ENCODE measurements around the gene CCL2.

The CCL2 gene

DNA sequence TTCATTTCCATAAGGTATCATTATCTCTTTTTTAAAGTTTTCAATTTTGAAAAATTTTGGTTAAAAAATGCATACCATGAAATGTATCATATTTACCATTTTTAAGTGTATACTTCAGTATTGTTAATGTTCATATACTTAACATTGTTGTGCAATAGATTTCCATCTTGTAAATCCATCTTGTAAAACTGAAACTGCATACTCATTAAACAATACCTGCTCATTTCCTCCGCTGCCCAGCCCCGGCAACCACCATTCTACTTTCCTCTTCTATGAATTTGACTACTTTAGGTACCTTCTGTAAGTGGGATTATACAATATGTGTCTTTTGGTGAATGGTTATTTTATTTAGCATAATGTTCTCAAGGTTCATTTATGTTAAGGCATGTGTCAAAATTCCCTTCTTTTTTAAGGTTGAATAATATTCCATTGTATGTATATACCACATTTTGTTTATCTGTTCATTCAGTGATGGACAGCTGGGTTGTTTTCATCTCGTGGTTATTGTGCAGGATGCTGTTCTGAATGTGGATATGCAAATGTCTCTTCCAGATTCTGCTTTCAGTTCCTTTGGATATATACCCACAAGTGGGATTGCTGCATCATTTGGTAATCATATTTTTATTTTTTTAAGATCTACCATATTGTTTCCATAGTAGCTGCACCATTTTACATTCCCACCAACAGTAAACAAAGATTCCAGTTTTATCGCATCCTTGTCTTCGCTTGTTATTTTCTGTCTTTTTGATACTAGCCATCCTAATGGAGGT is 6.7 kb downstream of the CCL2 start:
- in situ Hi-C loops (cut with HindIII; ENCODE audit: low sequenced_read_pairs) = no loop called here

GRCh38 chr17:34265711-34266110 is 10.6 kb downstream of the CCL2 start:
- in situ Hi-C loops (cut with HindIII; ENCODE audit: low sequenced_read_pairs) = no loop called here

GRCh38 chr17:34269969-34270368 is 14.9 kb downstream of the CCL2 start, which contains the start of gene CCL7:
TSS of gene CCL7 (plus strand) at chr17:34270221. CDS start at chr17:34270291, 70 bp downstream.
- in situ Hi-C loops (cut with HindIII; ENCODE audit: low sequenced_read_pairs) = no loop called here

GRCh38 chr17:34275881-34276280 is 20.8 kb downstream of the CCL2 start:
- in situ Hi-C loops (cut with HindIII; ENCODE audit: low sequenced_read_pairs) = no loop called here

DNA sequence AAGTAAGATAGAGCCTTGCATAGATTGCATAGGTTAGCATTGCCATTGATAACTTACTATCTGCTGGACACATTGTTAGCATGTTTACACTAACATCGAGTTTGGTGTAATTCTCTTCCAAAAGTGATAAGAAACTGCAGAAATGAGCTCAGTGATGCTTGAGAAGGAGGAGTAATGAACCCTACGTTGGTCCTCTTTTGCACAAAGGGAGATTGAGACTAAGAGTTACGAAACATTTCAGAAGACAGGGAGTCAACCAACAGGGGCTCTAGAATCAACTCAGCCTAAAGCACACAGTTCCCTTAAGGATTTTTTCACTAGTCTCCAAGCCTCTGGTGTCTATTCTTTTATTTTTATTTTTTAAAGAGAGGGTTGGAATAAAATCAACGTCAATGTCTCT is 21.7 kb downstream of the CCL2 start:
- in situ Hi-C loops (cut with HindIII; ENCODE audit: low sequenced_read_pairs) = no loop called here

DNA sequence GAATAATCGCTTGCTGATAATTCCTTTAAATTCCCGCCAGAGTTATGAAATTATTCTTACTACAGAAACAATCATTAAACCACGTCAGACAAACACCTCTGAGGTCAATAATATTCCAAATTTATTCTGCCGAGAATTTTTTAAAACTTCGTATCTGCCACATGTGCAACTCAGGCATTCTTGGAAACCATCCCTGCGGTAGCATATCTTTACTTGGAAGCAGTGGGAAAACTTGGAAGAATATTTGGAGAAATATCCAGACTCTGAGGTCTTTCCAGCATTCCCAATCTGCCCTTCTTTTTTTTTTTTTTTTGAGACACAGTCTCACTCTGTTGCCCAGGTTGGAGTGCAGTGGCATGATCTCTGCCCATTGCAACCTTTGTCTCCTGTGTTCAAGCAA is 28.5 kb downstream of the CCL2 start:
- in situ Hi-C loops (cut with HindIII; ENCODE audit: low sequenced_read_pairs) = no loop called here

DNA sequence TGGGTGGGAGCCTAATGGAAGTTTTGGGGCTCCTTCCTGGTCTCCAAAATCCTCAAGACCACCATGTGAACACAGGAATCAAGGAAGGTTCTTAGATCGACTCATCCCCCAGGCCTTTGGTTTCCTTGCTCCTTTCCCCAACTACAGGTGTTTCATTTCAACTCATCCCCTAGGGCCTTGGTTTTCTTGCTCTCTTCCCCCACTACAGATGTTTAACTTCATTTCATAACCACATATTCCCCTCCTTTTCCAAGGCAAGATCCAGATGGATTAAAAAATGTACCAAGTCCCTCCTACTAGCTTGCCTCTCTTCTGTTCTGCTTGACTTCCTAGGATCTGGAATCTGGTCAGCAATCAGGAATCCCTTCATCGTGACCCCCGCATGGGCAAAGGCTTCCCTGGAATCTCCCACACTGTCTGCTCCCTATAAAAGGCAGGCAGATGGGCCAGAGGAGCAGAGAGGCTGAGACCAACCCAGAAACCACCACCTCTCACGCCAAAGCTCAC is 30.3 kb downstream of the CCL2 start, which contains the start of gene CCL11:
TSS of gene CCL11 (plus strand) at position 457 of the 507 bp plus-strand sequence. CDS start 67 bp downstream, outside the sequence.
- in situ Hi-C loops (cut with HindIII; ENCODE audit: low sequenced_read_pairs) = no loop called here

DNA sequence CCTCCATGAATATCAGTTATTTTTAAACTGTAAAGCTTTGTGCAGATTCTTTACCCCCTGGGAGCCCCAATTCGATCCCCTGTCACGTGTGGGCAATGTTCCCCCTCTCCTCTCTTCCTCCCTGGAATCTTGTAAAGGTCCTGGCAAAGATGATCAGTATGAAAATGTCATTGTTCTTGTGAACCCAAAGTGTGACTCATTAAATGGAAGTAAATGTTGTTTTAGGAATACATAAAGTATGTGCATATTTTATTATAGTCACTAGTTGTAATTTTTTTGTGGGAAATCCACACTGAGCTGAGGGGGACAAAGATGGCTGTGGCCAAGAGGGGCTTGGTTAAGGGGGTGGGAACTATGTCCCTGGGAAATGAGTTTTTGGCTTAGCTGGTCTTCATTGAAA is 32.8 kb downstream of the CCL2 start:
- in situ Hi-C loops (cut with HindIII; ENCODE audit: low sequenced_read_pairs) = no loop called here

DNA sequence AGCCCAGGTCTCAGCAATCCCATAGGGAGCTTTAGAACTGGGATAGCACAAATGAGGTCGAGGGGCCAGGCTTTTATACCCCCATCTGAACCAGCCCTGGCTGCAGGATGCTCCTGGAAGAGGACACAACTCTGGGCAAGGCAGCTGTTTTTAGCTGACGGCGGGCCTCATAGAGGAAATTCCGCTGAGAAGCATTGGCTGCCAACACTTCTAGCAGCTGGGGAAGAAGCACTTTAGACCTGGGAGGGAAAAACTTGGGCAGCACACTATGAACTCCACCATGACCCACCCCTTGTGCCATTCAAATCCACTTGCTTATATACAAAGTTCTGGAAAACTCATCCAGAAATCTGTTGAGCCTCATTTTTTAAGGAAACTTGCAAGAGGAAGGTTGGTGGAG is 35.5 kb downstream of the CCL2 start:
- in situ Hi-C loops (cut with HindIII; ENCODE audit: low sequenced_read_pairs) = no loop called here

- in situ Hi-C loops (cut with HindIII; ENCODE audit: low sequenced_read_pairs) = no loop called here
These were observed 36.8 kb downstream of the CCL2 start for GRCh38 chr17:34291721-34292348.

DNA sequence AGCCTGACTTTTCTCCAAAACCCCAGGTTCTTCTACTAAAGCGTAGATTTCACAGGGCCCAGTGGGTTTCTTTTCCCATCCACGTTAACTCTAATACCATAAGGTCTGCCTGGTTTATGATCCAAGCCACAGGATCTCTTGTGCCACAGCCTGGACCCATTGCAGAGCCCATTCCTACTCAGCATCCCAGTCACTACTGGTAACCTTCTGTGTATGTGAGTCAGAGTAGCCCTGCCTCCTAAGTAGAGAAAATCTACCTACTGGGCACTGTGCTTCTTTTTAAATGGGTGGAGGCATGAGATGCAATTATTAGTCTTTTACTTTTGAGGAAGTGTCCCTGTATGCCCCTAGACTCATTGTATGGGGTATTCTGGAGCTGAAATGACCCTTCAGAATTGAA is 43.9 kb downstream of the CCL2 start:
- in situ Hi-C loops (cut with HindIII; ENCODE audit: low sequenced_read_pairs) = no loop called here

GRCh38 chr17:34299956-34300577 is 45.0 kb downstream of the CCL2 start:
- in situ Hi-C loops (cut with HindIII; ENCODE audit: low sequenced_read_pairs) = loop anchor here (5.0 kb wide), 1 partner anchor 63 kb away; no protein-coding TSS in a partner anchor

DNA sequence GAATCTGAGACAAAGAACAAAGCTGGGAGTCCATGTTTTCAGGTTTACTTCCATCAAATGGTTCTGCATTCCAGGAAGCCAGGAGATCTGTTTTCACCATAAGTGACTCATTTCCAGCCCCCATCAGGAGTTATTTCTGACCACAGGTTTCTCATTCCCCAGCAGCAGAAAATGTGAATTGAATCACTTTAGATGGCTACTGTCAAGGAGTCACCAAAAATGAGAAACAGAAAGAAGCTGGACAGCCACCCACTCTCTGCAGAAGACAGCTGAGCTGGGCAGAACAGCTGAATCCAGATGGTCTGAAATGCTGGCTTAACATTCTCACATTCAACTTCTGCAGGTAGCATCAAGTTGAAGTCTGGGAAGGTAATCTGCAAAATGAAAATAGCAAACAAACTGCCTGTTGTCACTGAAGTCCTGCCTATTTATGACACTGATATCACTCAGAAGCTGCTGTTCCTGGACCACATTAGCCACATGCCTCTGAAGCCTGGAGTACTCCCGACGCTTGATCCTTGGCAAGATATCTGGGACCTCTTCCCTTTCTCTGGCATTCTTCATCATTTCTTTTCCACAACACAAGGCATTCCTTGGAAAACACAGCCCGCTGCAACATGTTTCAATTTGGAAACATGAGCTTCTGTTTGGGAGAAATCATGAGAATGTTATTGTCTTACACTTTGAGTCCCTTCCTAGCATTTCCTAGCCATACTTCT is 45.7 kb downstream of the CCL2 start:
- in situ Hi-C loops (cut with HindIII; ENCODE audit: low sequenced_read_pairs) = loop anchor here (5.0 kb wide), 1 partner anchor 64 kb away; no protein-coding TSS in a partner anchor

DNA sequence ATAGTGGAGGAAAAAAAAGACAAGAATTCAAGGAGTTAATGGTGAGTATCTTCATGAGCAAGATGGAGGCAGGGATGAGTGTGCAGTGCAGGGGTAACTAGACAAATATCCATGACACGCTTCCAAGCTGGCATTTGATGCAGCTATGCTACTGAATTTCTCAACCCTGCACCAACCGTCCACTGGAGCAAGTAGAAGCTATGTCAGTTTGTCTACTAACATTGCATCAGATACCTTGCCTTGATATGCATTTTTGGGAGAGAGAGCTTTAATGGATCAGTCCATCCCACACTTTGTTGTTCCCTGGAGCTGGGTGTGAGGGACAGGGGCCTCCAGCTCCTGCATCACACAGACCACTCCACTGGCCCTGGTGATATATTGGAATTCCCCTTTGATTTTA is 46.9 kb downstream of the CCL2 start:
- in situ Hi-C loops (cut with HindIII; ENCODE audit: low sequenced_read_pairs) = loop anchor here (5.0 kb wide), 1 partner anchor 65 kb away; no protein-coding TSS in a partner anchor

DNA sequence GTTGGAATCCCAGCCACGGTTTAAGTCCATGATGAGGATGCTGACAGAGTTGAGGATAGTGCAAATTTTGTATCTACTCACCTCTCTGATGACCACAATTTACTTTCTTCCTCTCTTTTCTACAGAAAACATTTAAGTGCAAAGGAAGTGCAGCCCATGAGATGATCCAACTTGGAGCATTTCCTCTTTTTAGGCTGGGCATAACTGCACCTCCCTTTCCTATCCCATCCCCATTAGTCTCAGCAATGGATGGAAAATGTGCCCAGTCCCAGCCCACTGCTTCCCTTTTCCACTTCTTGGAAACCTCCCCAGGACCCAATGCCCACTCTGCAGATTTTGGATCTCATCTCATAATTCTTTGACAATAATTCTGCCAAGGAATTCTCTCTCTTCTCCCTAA is 47.6 kb downstream of the CCL2 start:
- in situ Hi-C loops (cut with HindIII; ENCODE audit: low sequenced_read_pairs) = loop anchor here (5.0 kb wide), 1 partner anchor 65 kb away; no protein-coding TSS in a partner anchor

DNA sequence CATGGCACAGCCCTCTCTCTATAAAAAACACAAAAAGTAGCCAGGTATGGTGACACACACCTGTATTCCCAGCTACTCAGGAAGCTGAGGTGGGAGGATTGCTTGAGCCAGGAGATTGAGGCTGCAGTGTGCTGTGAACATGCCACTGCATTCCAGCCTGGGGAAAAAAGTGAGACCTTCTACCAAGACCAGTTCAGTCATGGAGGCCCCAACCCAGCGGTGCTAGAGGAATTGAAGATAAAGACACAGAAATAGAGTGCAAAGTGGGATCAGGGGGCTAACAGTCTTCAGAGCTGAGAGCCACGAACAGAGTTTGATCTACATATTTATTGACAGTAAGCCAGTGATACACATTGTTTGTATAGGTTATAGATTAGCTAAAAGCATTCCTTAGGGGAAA is 48.5 kb downstream of the CCL2 start:
- in situ Hi-C loops (cut with HindIII; ENCODE audit: low sequenced_read_pairs) = loop anchor here (5.0 kb wide), 1 partner anchor 66 kb away; no protein-coding TSS in a partner anchor

- in situ Hi-C loops (cut with HindIII; ENCODE audit: low sequenced_read_pairs) = no loop called here
These were observed 50.0 kb downstream of the CCL2 start for GRCh38 chr17:34305061-34305460.

- in situ Hi-C loops (cut with HindIII; ENCODE audit: low sequenced_read_pairs) = no loop called here
These were observed 50.5 kb downstream of the CCL2 start for GRCh38 chr17:34305606-34306005.

GRCh38 chr17:34306466-34306865 is 51.4 kb downstream of the CCL2 start:
- in situ Hi-C loops (cut with HindIII; ENCODE audit: low sequenced_read_pairs) = no loop called here
